Osteocyte (in vitro differentiated cells): ENCODE results near the gene HSPA1A. TPM values are rescaled to one million over a fixed set of nuclear protein-coding genes. Genes with fewer than 3 reads are reported as not detected.
"Not testable (repeated sequence)": the region's sequence is repeated elsewhere in the genome, so short reads cannot be mapped to it uniquely, and the experiment has no call there.

Experiments
- DNase-seq: peaks from one replicate; pipeline ENCODE4 v3.0.0; 2021; ENCODE audit warnings: mixed read lengths; ENCODE audit not compliant: unreplicated experiment; ENCODE audit errors: extremely low spot score
- H3K27ac Mint-ChIP-seq: one replicate; pipeline ENCODE4 v1.8.0; 2021; ENCODE audit warnings: mild to moderate bottlenecking, mixed read lengths; ENCODE audit not compliant: unreplicated experiment
- H3K27me3 Mint-ChIP-seq: one replicate; pipeline ENCODE4 v1.8.0; 2021; ENCODE audit warnings: mixed read lengths; ENCODE audit not compliant: unreplicated experiment
- H3K36me3 Mint-ChIP-seq: one replicate; pipeline ENCODE4 v1.8.0; 2021; ENCODE audit warnings: mixed read lengths; ENCODE audit not compliant: unreplicated experiment
- H3K4me1 Mint-ChIP-seq: one replicate; pipeline ENCODE4 v1.8.0; 2021; ENCODE audit warnings: mixed read lengths; ENCODE audit not compliant: unreplicated experiment
- H3K4me3 Mint-ChIP-seq: one replicate; pipeline ENCODE4 v1.8.0; 2021; ENCODE audit warnings: mild to moderate bottlenecking, moderate library complexity, mixed read lengths; ENCODE audit not compliant: unreplicated experiment
- H3K9me3 Mint-ChIP-seq: one replicate; pipeline ENCODE4 v1.8.0; 2021; ENCODE audit warnings: mixed read lengths; ENCODE audit not compliant: unreplicated experiment
- CTCF ChIP-seq: fragments of 200-600 bp; sonication (generic); IDR thresholded peaks from 2 replicates; pipeline ENCODE4 v1.5.0; 2021; ENCODE audit warnings: antibody characterized with exemption, mild to moderate bottlenecking, moderate library complexity
- total RNA-seq: library from RNA; stranded (reverse); gene quantifications from 2 replicates; pipeline ENCODE4 v1.2.1, GENCODE V29; 2021

Gene HSPA1A
- total RNA-seq, 1 donor from 2014 or later = 24.8 TPM

DNA sequence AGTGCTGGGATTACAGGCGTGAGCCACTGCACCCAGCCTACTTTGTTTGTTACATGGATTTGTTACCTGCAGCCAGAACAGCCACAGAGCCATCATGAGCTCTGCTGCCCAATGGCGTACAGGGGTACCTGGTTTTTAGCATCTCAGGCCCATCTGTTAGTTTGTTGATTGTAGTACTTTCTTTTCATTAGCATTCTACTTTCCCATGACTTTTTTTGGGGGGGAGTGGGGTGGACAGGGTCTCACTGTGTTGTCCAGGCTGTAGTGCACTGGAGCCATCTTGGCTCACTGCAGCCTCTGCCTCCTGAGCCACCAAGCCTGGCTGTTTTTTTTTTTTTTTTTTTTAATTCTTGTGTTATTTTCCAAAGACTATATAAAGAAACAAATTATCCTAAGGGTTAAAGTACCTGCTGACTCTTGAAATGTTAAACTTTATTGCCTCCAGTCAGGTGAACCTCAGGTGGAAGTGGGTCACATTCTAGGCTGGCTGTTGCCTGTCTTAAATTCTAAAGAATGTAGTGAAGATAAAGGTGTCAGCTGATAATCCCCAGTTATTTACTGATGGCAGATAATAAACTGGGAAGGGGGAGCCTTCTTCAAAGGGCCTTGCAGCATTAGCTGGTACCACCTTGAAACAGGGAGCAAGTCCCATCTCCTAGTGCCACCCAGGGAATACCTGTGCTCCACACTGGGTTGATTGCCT is 32.1 kb downstream of the HSPA1A start:
- Mint-ChIP-seq H3K4me1 (no peaks in the 10 kb centered on the region), H3K4me3 (no peak overlapping the region), H3K9me3 (no peaks in the 10 kb centered on the region), H3K27me3 (no peaks in the 10 kb centered on the region), H3K27ac (no peak overlapping the region), H3K36me3 (no peaks in the 10 kb centered on the region)
- no peak for DNase-seq
- TF ChIP-seq CTCF = no peak

- Mint-ChIP-seq H3K4me1 (no peaks in the 10 kb centered on the region), H3K4me3 (no peak overlapping the region), H3K27me3 (no peaks in the 10 kb centered on the region), H3K9me3 (peaks cover 5% of the 10 kb centered on the region), H3K36me3 (peaks cover 1% of the 10 kb centered on the region), H3K27ac (no peak overlapping the region)
- no peak for DNase-seq
- no peak for TF ChIP-seq CTCF
Measured at GRCh38 chr6:31850765-31851484, 35.6 kb downstream of the HSPA1A start.

DNA sequence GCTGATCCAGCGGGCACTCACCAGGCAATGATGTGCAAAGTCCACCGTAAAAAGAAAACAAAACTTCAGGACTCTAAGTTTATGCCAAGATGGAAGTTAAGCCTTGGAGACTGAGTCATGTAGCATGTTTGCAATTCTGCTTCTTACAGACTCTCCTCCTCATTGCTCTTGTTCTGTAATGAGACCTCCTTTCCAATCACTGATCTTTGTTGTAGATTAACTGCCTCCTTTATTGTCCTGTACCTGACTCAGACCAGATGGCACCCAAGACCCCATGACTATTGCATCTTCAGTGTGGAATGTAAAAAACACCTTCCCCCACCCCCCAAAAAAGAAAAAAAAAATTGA is 36.1 kb downstream of the HSPA1A start:
- no peaks in the 10 kb centered on the region for H3K4me1 Mint-ChIP-seq
- no peaks in the 10 kb centered on the region for H3K27me3 Mint-ChIP-seq
- no peak overlapping the region for H3K4me3 Mint-ChIP-seq

DNA sequence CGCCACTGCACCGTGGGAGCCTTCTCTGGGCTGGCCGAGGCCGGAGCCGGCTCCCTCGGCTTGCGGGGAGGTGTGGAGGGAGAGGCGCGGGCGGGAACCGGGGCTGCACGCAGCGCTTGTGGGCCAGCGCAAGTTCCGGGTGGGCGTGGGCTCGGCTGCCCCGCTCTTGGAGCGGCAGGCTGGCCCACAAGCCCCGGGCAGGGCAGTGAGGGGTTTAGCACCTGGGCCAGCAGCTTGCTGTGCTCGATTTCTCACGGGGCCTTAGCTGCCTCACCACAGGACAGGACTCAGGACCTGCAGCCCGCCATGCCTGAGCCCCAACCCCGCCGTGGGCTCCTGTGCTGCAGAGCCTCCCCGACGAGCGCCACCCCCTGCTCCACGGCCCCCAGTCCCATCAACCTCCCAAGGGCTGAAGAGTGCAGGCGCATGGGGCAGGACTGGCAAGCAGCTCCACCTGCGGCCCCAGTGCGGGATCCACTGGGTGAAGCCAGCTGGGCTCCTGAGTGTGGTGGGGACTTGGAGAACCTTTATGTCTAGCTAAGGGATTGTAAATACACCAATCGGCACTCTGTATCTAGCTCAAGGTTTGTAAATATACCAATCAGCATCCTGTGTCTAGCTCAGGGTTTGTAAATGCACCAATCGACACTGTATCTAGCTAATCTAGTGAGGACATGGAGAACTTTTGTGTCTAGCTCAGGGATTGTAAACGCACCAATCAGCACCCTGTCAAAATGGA is 36.8 kb downstream of the HSPA1A start:
- not testable (repeated sequence) for H3K4me3 Mint-ChIP-seq, H3K36me3 Mint-ChIP-seq, H3K4me1 Mint-ChIP-seq, H3K27ac Mint-ChIP-seq, H3K27me3 Mint-ChIP-seq, H3K9me3 Mint-ChIP-seq, DNase-seq

More for the DNA sequence above, 36.1 kb downstream of the HSPA1A start:
- H3K27ac Mint-ChIP-seq = no peak overlapping the region
- no peak for DNase-seq
- H3K36me3 Mint-ChIP-seq = peaks cover 1% of the 10 kb centered on the region
- TF ChIP-seq CTCF = no peak
- H3K9me3 Mint-ChIP-seq = peaks cover 5% of the 10 kb centered on the region

DNA sequence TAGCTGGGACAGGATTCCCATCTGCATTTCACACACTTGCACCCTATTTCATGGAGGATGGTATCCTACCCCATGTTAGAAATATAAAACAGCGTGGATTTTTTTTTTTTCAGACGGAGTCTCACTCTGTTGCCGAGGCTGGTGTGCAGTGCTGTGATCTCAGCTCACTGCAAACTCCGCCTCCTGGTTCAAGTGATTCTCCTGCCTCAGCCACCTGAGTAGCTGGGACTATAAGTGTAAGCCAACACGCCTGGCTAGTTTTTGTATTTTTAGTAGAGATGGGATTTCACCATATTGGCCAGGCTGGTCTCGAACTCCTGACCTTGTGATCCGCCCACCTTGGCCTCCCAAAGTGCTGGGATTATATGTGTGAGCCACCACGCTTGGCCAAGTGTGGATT is 42.4 kb downstream of the HSPA1A start:
- not testable (repeated sequence) for DNase-seq, H3K27me3 Mint-ChIP-seq, H3K27ac Mint-ChIP-seq, H3K9me3 Mint-ChIP-seq, H3K4me3 Mint-ChIP-seq
- Mint-ChIP-seq H3K4me1 (peaks cover 14% of the 10 kb centered on the region), H3K36me3 (peaks cover 30% of the 10 kb centered on the region)

DNA sequence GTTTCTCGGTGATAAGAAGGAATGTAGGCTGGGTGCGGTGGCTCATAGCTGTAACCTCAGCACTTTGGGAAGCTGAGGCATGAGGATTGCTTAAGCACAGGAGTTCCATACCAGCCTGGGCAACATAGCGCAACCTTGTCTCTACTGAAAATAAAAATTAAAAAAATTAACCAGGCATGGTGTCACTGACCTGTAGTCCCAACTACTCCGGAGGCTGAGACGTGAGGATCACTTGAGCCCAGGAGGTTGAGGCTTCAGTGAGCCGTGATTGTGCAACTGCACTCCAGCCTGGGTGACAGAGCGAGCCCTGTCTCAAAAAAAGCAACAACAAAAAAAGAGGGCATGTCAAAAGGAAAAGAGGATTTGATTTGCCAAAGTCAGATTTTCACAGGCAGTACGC is 43.4 kb downstream of the HSPA1A start:
- H3K27ac Mint-ChIP-seq = no peak overlapping the region
- TF ChIP-seq CTCF = no peak
- H3K36me3 Mint-ChIP-seq = peaks cover 30% of the 10 kb centered on the region
- H3K4me1 Mint-ChIP-seq = peaks cover 15% of the 10 kb centered on the region
- H3K9me3 Mint-ChIP-seq = no peaks in the 10 kb centered on the region
- no peak for DNase-seq
- no peak overlapping the region for H3K4me3 Mint-ChIP-seq
- H3K27me3 Mint-ChIP-seq = no peaks in the 10 kb centered on the region
